MCF 10A (cell line): ENCODE data around the gene NBDY. TPM values are rescaled to one million over a fixed set of nuclear protein-coding genes. Genes with fewer than 3 reads are reported as not detected.

Experiments
- BruUV-seq: library from RNA; stranded (reverse); fragments of 400-500 nt; replicated peaks from 2 replicates; lab custom pipeline; 2021; lab: Mats Ljungman, UMichigan
- CTCF ChIA-PET: fragments of 300-600 bp; sonication (Branson Sonifier 250); formaldehyde crosslinking; extraction: SDS; loops from one replicate; lab custom pipeline; 2021; ENCODE audit warnings: antibody characterized with exemption, inconsistent platforms; lab: Yijun Ruan, JAX
- POLR2A ChIA-PET: fragments of 300-600, 350-650 bp; sonication (Branson Sonifier 250); formaldehyde crosslinking; extraction: SDS; loops from one replicate; lab custom pipeline; 2020; ENCODE audit warnings: antibody characterized with exemption, inconsistent platforms; lab: Yijun Ruan, JAX
- DNase-seq: peaks from one replicate; pipeline ENCODE4 v3.0.0-alpha.2; 2018; ENCODE audit not compliant: unreplicated experiment
- H3K27ac Mint-ChIP-seq: one replicate; pipeline ENCODE4 v1.8.0; 2022; ENCODE audit warnings: mild to moderate bottlenecking, low read depth, mixed read lengths; ENCODE audit not compliant: unreplicated experiment
- H3K27me3 Mint-ChIP-seq: one replicate; pipeline ENCODE4 v1.8.0; 2022; ENCODE audit warnings: mixed read lengths; ENCODE audit not compliant: insufficient read depth, unreplicated experiment
- H3K36me3 Mint-ChIP-seq: one replicate; pipeline ENCODE4 v1.8.0; 2022; ENCODE audit warnings: mild to moderate bottlenecking, moderate library complexity, mixed read lengths; ENCODE audit not compliant: insufficient read depth, unreplicated experiment
- H3K4me1 Mint-ChIP-seq: one replicate; pipeline ENCODE4 v1.8.0; 2022; ENCODE audit warnings: mixed read lengths; ENCODE audit not compliant: insufficient read depth, unreplicated experiment
- H3K4me3 Mint-ChIP-seq: one replicate; pipeline ENCODE4 v1.8.0; 2022; ENCODE audit warnings: mild to moderate bottlenecking, moderate library complexity, mixed read lengths; ENCODE audit not compliant: unreplicated experiment
- H3K9me3 Mint-ChIP-seq: one replicate; pipeline ENCODE4 v1.8.0; 2022; ENCODE audit warnings: mixed read lengths; ENCODE audit not compliant: unreplicated experiment
- CTCF ChIP-seq: fragments of 200-600 bp; IDR thresholded peaks from one replicate; pipeline ENCODE4 v1.8.0; 2022; ENCODE audit warnings: antibody characterized with exemption, mild to moderate bottlenecking; ENCODE audit not compliant: unreplicated experiment
- intact Hi-C: fragments of 100-400 bp; cut with micrococcal nuclease; formaldehyde crosslinking; loops from 2 replicates; pipeline ENCODE4 v1.14.1; 2022
- total RNA-seq: library from RNA; stranded (reverse); gene quantifications from 2 replicates; pipeline ENCODE4 v1.2.3, GENCODE V29; 2022

NBDY gene
- total RNA-seq, 1 experiment from 2014 or later: 54.0 TPM

- peak; percentile 88 for DNase-seq
- CTCF ChIA-PET: interaction anchor here (0.6 to 2.7 kb wide), 10 partner anchors 23 to 1169 kb away, joined by 3 to 14 read pairs (median 4); no protein-coding TSS in a partner anchor
- Mint-ChIP-seq H3K36me3 (peaks cover 20% of the 10 kb centered on the region), H3K4me3 (peak overlapping the region; percentile 83), H3K9me3 (no peaks in the 10 kb centered on the region), H3K4me1 (peaks cover 34% of the 10 kb centered on the region), H3K27me3 (peaks cover 36% of the 10 kb centered on the region), H3K27ac (peak overlapping the region; percentile 92)
- BruUV-seq: no TSS peak
- intact Hi-C loops: no loop called here
- POLR2A ChIA-PET: interaction anchor here (1.0 to 1.1 kb wide), 2 partner anchors 39 to 214 kb away, joined by 3 to 4 read pairs; no protein-coding TSS in a partner anchor
- peak; percentile 71 for TF ChIP-seq CTCF
Observed at GRCh38 chrX:56764153-56764974, 35.3 kb downstream of the NBDY start.

GRCh38 chrX:56764975-56765791 lies 36.1 kb downstream of the NBDY start:
- intact Hi-C loops: no loop called here
- DNase-seq: no peak
- H3K4me3 Mint-ChIP-seq: peak overlapping the region; percentile 83
- no TSS peak for BruUV-seq
- TF ChIP-seq CTCF: no peak
- ChIA-PET POLR2A (no interaction called here), CTCF (interaction anchor here (0.7 to 2.7 kb wide), 6 partner anchors 19 to 1262 kb away, joined by 3 to 14 read pairs (median 4); no protein-coding TSS in a partner anchor)
- H3K27me3 Mint-ChIP-seq: peaks cover 36% of the 10 kb centered on the region
- no peaks in the 10 kb centered on the region for H3K9me3 Mint-ChIP-seq
- no peak overlapping the region for H3K27ac Mint-ChIP-seq
- H3K36me3 Mint-ChIP-seq: peaks cover 20% of the 10 kb centered on the region
- H3K4me1 Mint-ChIP-seq: peaks cover 34% of the 10 kb centered on the region

- intact Hi-C loops: no loop called here
- Mint-ChIP-seq H3K36me3 (peaks cover 20% of the 10 kb centered on the region), H3K4me3 (no peak overlapping the region), H3K27me3 (peaks cover 28% of the 10 kb centered on the region), H3K4me1 (peaks cover 34% of the 10 kb centered on the region), H3K27ac (peak overlapping the region; percentile 80), H3K9me3 (no peaks in the 10 kb centered on the region)
- CTCF ChIA-PET: interaction anchor here (0.7 to 2.7 kb wide), 3 partner anchors 20 to 1262 kb away, joined by 3 to 14 read pairs (median 4); no protein-coding TSS in a partner anchor
- BruUV-seq: no TSS peak
- no peak for TF ChIP-seq CTCF
- DNase-seq: no peak
- POLR2A ChIA-PET: no interaction called here
Observed at GRCh38 chrX:56765811-56766553, 36.9 kb downstream of the NBDY start.
